ENCODE measurements around the gene CTNNBL1.
"Not testable (repeated sequence)": the region's sequence is repeated elsewhere in the genome, so short reads cannot be mapped to it uniquely, and the experiment has no call there.

Gene CTNNBL1

GRCh38 chr20:37693635-37694626, at the start of gene CTNNBL1:
CTNNBL1 (plus strand) TSS chr20:37694030; CDS start chr20:37694123, 93 bp downstream.
- DNase-seq (ENCODE audit: low read depth in 2 of 3, low spot score in 2 of 3): peak; percentile 77 to 93 (median 90)

- DNase-seq (ENCODE audit: low read depth in 2 of 3, low spot score in 2 of 3): no peak
These were observed 49.2 kb upstream of the CTNNBL1 start for GRCh38 chr20:37644605-37645004.

GRCh38 chr20:37647946-37648345, 45.9 kb upstream of the CTNNBL1 start:
- DNase-seq (ENCODE audit: low read depth in 2 of 3, low spot score in 2 of 3): no peak

- DNase-seq (ENCODE audit: low read depth in 2 of 3, low spot score in 2 of 3): no peak
These were observed 44.8 kb upstream of the CTNNBL1 start for GRCh38 chr20:37649017-37649416.

GRCh38 chr20:37649676-37650370, 44.0 kb upstream of the CTNNBL1 start:
- no peak for DNase-seq (ENCODE audit: low read depth in 2 of 3, low spot score in 2 of 3)

GRCh38 chr20:37650661-37651060, 43.2 kb upstream of the CTNNBL1 start:
- no peak for DNase-seq (ENCODE audit: low read depth in 2 of 3, low spot score in 2 of 3)

GRCh38 chr20:37651932-37652331, 41.9 kb upstream of the CTNNBL1 start:
- no peak for DNase-seq (ENCODE audit: low read depth in 2 of 3, low spot score in 2 of 3)

- no peak for DNase-seq (ENCODE audit: low read depth in 2 of 3, low spot score in 2 of 3)
These were observed 36.9 kb upstream of the CTNNBL1 start for GRCh38 chr20:37656945-37657344.

GRCh38 chr20:37657924-37658804, 35.7 kb upstream of the CTNNBL1 start:
- DNase-seq (ENCODE audit: low read depth in 2 of 3, low spot score in 2 of 3): no peak

GRCh38 chr20:37661519-37661918, 32.3 kb upstream of the CTNNBL1 start:
- no peak for DNase-seq (ENCODE audit: low read depth in 2 of 3, low spot score in 2 of 3)

GRCh38 chr20:37662308-37662707, 31.5 kb upstream of the CTNNBL1 start:
- DNase-seq (ENCODE audit: low read depth in 2 of 3, low spot score in 2 of 3): no peak

- not testable (repeated sequence) for DNase-seq (ENCODE audit: low read depth in 2 of 3, low spot score in 2 of 3)
These were observed 29.2 kb upstream of the CTNNBL1 start for GRCh38 chr20:37664595-37664994.

GRCh38 chr20:37668166-37668565, 25.7 kb upstream of the CTNNBL1 start:
- no peak for DNase-seq (ENCODE audit: low read depth in 2 of 3, low spot score in 2 of 3)

- DNase-seq (ENCODE audit: low read depth in 2 of 3, low spot score in 2 of 3): no peak
These were observed 24.6 kb upstream of the CTNNBL1 start for GRCh38 chr20:37669062-37669772.

- DNase-seq (ENCODE audit: low read depth in 2 of 3, low spot score in 2 of 3): no peak
These were observed 24.0 kb upstream of the CTNNBL1 start for GRCh38 chr20:37669773-37670236.

- no peak for DNase-seq (ENCODE audit: low read depth in 2 of 3, low spot score in 2 of 3)
These were observed 23.5 kb upstream of the CTNNBL1 start for GRCh38 chr20:37670351-37670791.

- no peak for DNase-seq (ENCODE audit: low read depth in 2 of 3, low spot score in 2 of 3)
These were observed 21.7 kb upstream of the CTNNBL1 start for GRCh38 chr20:37672143-37672542.

GRCh38 chr20:37673444-37673843, 20.4 kb upstream of the CTNNBL1 start:
- no peak for DNase-seq (ENCODE audit: low read depth in 2 of 3, low spot score in 2 of 3)

- DNase-seq (ENCODE audit: low read depth in 2 of 3, low spot score in 2 of 3): no peak
These were observed 17.4 kb upstream of the CTNNBL1 start for GRCh38 chr20:37676440-37676839.
